Uterus (tissue), 2 donors: ENCODE results near the gene ANKDD1B.

Source experiments
- POLR2A ChIP-seq, 2 donors: fragments of 450-650 bp; IDR thresholded peaks; one replicate each; pipeline ENCODE4 v1.6.1; 2016; ENCODE audit warnings: antibody characterized with exemption in 2 of 2, mild to moderate bottlenecking in 1 of 2, moderate library complexity in 1 of 2
- TF ChIP-seq, protein P1 (sequence below), 4 experiments: fragments of 200-600 bp in 2 of 4; fragments of 450-650 bp in 2 of 4; sonication (generic) in 2 of 4; IDR thresholded peaks; one replicate each; pipeline ENCODE4 v1.5.1; 2016 to 2019; ENCODE audit warnings: antibody characterized with exemption in 4 of 4, mild to moderate bottlenecking in 2 of 4, moderate library complexity in 1 of 4

DNA sequence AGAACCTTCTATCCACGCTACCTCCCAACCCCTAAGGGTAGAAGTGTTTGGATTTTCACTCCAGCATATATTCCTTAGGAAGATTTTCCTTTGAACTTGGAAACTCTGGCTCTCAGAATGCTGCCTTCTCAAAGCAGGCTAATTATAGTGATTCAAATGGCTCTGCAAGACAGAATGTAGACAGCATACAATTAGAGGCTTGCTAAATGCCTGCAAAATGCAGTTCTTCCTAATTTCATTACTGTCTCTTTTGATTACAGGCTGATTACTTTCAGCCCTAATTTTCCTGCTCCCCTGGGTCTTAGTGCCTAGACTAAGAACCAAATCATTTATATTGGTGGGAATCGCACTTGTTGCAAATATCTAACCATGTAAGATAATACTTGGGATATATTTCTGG, 50.8 kb downstream of the ANKDD1B start:
- TF ChIP-seq, protein P1, sequence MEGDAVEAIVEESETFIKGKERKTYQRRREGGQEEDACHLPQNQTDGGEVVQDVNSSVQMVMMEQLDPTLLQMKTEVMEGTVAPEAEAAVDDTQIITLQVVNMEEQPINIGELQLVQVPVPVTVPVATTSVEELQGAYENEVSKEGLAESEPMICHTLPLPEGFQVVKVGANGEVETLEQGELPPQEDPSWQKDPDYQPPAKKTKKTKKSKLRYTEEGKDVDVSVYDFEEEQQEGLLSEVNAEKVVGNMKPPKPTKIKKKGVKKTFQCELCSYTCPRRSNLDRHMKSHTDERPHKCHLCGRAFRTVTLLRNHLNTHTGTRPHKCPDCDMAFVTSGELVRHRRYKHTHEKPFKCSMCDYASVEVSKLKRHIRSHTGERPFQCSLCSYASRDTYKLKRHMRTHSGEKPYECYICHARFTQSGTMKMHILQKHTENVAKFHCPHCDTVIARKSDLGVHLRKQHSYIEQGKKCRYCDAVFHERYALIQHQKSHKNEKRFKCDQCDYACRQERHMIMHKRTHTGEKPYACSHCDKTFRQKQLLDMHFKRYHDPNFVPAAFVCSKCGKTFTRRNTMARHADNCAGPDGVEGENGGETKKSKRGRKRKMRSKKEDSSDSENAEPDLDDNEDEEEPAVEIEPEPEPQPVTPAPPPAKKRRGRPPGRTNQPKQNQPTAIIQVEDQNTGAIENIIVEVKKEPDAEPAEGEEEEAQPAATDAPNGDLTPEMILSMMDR (IDR thresholded peaks at IDR 0.05), result no peak
- no peak for TF ChIP-seq POLR2A (IDR thresholded peaks at IDR 0.05)
